Endodermal cell (in vitro differentiated cells): Measurements from ENCODE around the gene ANGPT4. TPM values are rescaled to one million over a fixed set of nuclear protein-coding genes. Genes with fewer than 3 reads are reported as not detected.

Source experiments
- DNase-seq: peaks from one replicate; pipeline ENCODE4 v3.0.0-alpha.2; 2017
- H3K27ac ChIP-seq: 2 replicates; pipeline ENCODE4 v1.5.1; 2013; ENCODE audit warnings: mild to moderate bottlenecking, low read depth, low read length, moderate library complexity
- H3K27me3 ChIP-seq: 2 replicates; pipeline ENCODE4 v1.6.1; 2013; ENCODE audit warnings: mild to moderate bottlenecking, low read length, moderate library complexity; ENCODE audit not compliant: insufficient read depth, control insufficient read depth, poor library complexity, severe bottlenecking
- H3K36me3 ChIP-seq: 2 replicates; pipeline ENCODE4 v1.7.0; 2013; ENCODE audit warnings: mild to moderate bottlenecking, low read length, moderate library complexity; ENCODE audit not compliant: control insufficient read depth, insufficient read depth
- H3K4me1 ChIP-seq: one replicate; pipeline ENCODE4 v1.7.0; 2013; ENCODE audit warnings: low read length; ENCODE audit not compliant: control insufficient read depth, insufficient read depth
- H3K4me3 ChIP-seq: 2 replicates; pipeline ENCODE4 v1.5.1; 2013; ENCODE audit warnings: mild to moderate bottlenecking, low read length, moderate library complexity
- H3K9ac ChIP-seq: 2 replicates; pipeline ENCODE4 v1.6.1; 2013; ENCODE audit warnings: mild to moderate bottlenecking, low read length, moderate library complexity; ENCODE audit not compliant: poor library complexity, severe bottlenecking; ENCODE audit errors: extremely low read depth
- H3K9me3 ChIP-seq: 2 replicates; pipeline ENCODE4 v1.6.1; 2013; ENCODE audit warnings: mild to moderate bottlenecking, low read length, moderate library complexity; ENCODE audit not compliant: control insufficient read depth
- H3K27ac Mint-ChIP-seq: 2 replicates; pipeline ENCODE4 v1.8.0; 2020; ENCODE audit warnings: mixed read lengths
- H3K27me3 Mint-ChIP-seq: 2 replicates; pipeline ENCODE4 v1.8.0; 2021; ENCODE audit warnings: mild to moderate bottlenecking, mixed read lengths; ENCODE audit not compliant: insufficient read depth
- H3K36me3 Mint-ChIP-seq: 2 replicates; pipeline ENCODE4 v1.8.0; 2020; ENCODE audit warnings: low read depth, mixed read lengths
- H3K4me1 Mint-ChIP-seq: 2 replicates; pipeline ENCODE4 v1.8.0; 2020; ENCODE audit warnings: mixed read lengths
- H3K4me3 Mint-ChIP-seq: 2 replicates; pipeline ENCODE4 v1.8.0; 2020; ENCODE audit warnings: mild to moderate bottlenecking, moderate library complexity, mixed read lengths
- H3K9me3 Mint-ChIP-seq: 2 replicates; pipeline ENCODE4 v1.8.0; 2020; ENCODE audit warnings: mild to moderate bottlenecking, mixed read lengths
- CTCF ChIP-seq: fragments of 200-600 bp; sonication (generic); conservative IDR thresholded peaks from 2 replicates; pipeline ENCODE4 v1.5.0; 2021; ENCODE audit warnings: antibody characterized with exemption, mild to moderate bottlenecking
- WGBS, 2 experiments: methylation state at CpG; one replicate each; pipeline versions ENCODE4 v1.1.5 to v1.1.7; 2013; ENCODE audit warnings: missing lambda C conversion rate in 2 of 2, mixed read lengths in 1 of 2; ENCODE audit not compliant: insufficient coverage in 1 of 2, insufficient read length in 1 of 2; 5-methylcytosine and 5-hydroxymethylcytosine counted together
- total RNA-seq, 2 donors: library from RNA; stranded (reverse); fragmentation: NEBNext Ultra II Directional in 1 of 2; extraction: Animal tissue kit (Norgen Biotek cat#: 25700) in 1 of 2; gene quantifications; 2 replicates in 1 of 2; 3 replicates in 1 of 2; pipeline ENCODE4 v1.2.1, GENCODE V29; 2021

Gene ANGPT4
- total RNA-seq, 2 donors from 2014 or later = 0.31 to 0.51 TPM

GRCh38 chr20:884983-885952, 30.9 kb downstream of the ANGPT4 start:
- Histone ChIP-seq H3K36me3 (no peaks in the 10 kb centered on the region), H3K27me3 (peaks cover 24% of the 10 kb centered on the region), H3K27ac (no peak overlapping the region), H3K9ac (no peak overlapping the region), H3K4me1 (no peaks in the 10 kb centered on the region), H3K4me3 (no peak overlapping the region), H3K9me3 (no peaks in the 10 kb centered on the region)
- H3K9me3 Mint-ChIP-seq = no peaks in the 10 kb centered on the region
- DNase-seq = peak; percentile 96
- peaks cover 33% of the 10 kb centered on the region for H3K27me3 Mint-ChIP-seq
- H3K4me3 Mint-ChIP-seq = no peak overlapping the region
- no peaks in the 10 kb centered on the region for H3K36me3 Mint-ChIP-seq
- H3K4me1 Mint-ChIP-seq = peaks cover 2% of the 10 kb centered on the region
- no peak overlapping the region for H3K27ac Mint-ChIP-seq
- 19 to 21% methylated on average over 27 to 41 of the region's 41 CpGs for WGBS, 2 experiments
- peak; percentile 81 for TF ChIP-seq CTCF

GRCh38 chr20:881783-882144, 34.4 kb downstream of the ANGPT4 start:
- Histone ChIP-seq H3K4me3 (no peak overlapping the region), H3K9me3 (no peaks in the 10 kb centered on the region), H3K4me1 (no peaks in the 10 kb centered on the region), H3K36me3 (no peaks in the 10 kb centered on the region), H3K27ac (no peak overlapping the region), H3K9ac (no peak overlapping the region), H3K27me3 (peaks cover 26% of the 10 kb centered on the region)
- no peak for TF ChIP-seq CTCF
- Mint-ChIP-seq H3K4me3 (no peak overlapping the region), H3K27ac (no peak overlapping the region), H3K36me3 (no peaks in the 10 kb centered on the region), H3K9me3 (no peaks in the 10 kb centered on the region), H3K4me1 (peaks cover 2% of the 10 kb centered on the region), H3K27me3 (peaks cover 38% of the 10 kb centered on the region)
- no peak for DNase-seq

GRCh38 chr20:881051-881782, 34.9 kb downstream of the ANGPT4 start:
- Mint-ChIP-seq H3K36me3 (no peaks in the 10 kb centered on the region), H3K9me3 (no peaks in the 10 kb centered on the region), H3K27me3 (peaks cover 37% of the 10 kb centered on the region), H3K27ac (no peak overlapping the region), H3K4me3 (no peak overlapping the region), H3K4me1 (peaks cover 2% of the 10 kb centered on the region)
- 82% methylated on average over 10 of the region's 10 CpGs for WGBS, 2 experiments
- Histone ChIP-seq H3K36me3 (no peaks in the 10 kb centered on the region), H3K9ac (no peak overlapping the region), H3K4me3 (no peak overlapping the region), H3K27me3 (peaks cover 21% of the 10 kb centered on the region), H3K9me3 (no peaks in the 10 kb centered on the region), H3K4me1 (no peaks in the 10 kb centered on the region), H3K27ac (no peak overlapping the region)
- TF ChIP-seq CTCF = no peak
- DNase-seq = no peak
